Mesenchymal stem cell (in vitro differentiated cells and primary cell): ENCODE measurements around the gene PCDH15.
A peak's percentile ranks its signal among the peaks of the same experiment; 100 is the strongest.

ENCODE experiments used
- DNase-seq: peaks from one replicate; pipeline ENCODE4 v3.0.0-alpha.2; 2013
- H2AFZ ChIP-seq: one replicate; pipeline ENCODE4 v1.6.1; 2013; ENCODE audit warnings: low read depth, mild to moderate bottlenecking, control low read depth, inconsistent platforms, low read length, moderate library complexity
- H2AK5ac ChIP-seq: 2 replicates; pipeline ENCODE4 v1.6.1; 2013; ENCODE audit warnings: low read length, moderate library complexity, mild to moderate bottlenecking, inconsistent platforms; ENCODE audit not compliant: severe bottlenecking
- H2BK120ac ChIP-seq: one replicate; pipeline ENCODE4 v1.6.1; 2013; ENCODE audit warnings: low read depth, mild to moderate bottlenecking, inconsistent platforms, low read length, moderate library complexity
- H2BK12ac ChIP-seq, 2 experiments: one replicate each; pipeline ENCODE4 v1.6.1; 2013; ENCODE audit warnings: inconsistent platforms in 2 of 2, low read length in 2 of 2, mild to moderate bottlenecking in 2 of 2, moderate library complexity in 2 of 2, control low read depth in 1 of 2
- H2BK15ac ChIP-seq: one replicate; pipeline ENCODE4 v1.6.1; 2013; ENCODE audit warnings: mild to moderate bottlenecking, low read depth, inconsistent platforms; ENCODE audit not compliant: poor library complexity, severe bottlenecking
- H2BK5ac ChIP-seq: 2 replicates; pipeline ENCODE4 v1.6.1; 2013; ENCODE audit warnings: low read depth, mild to moderate bottlenecking, low read length, control low read depth, inconsistent platforms; ENCODE audit not compliant: poor library complexity, severe bottlenecking
- H3K14ac ChIP-seq, 2 experiments: one replicate each; pipeline ENCODE4 v1.6.1; 2013; ENCODE audit warnings: inconsistent platforms in 2 of 2, low read length in 2 of 2, control low read depth in 1 of 2, mild to moderate bottlenecking in 1 of 2, moderate library complexity in 1 of 2
- H3K18ac ChIP-seq, 2 experiments: one replicate each; pipeline ENCODE4 v1.6.1; 2013; ENCODE audit warnings: inconsistent platforms in 2 of 2, low read length in 2 of 2, control low read depth in 1 of 2, low read depth in 1 of 2, mild to moderate bottlenecking in 1 of 2
- H3K23ac ChIP-seq, 2 experiments: one replicate each; pipeline ENCODE4 v1.6.1; 2013; ENCODE audit warnings: inconsistent platforms in 2 of 2, low read length in 2 of 2, mild to moderate bottlenecking in 2 of 2, moderate library complexity in 2 of 2, control low read depth in 1 of 2
- H3K27ac ChIP-seq: 2 replicates; pipeline ENCODE4 v1.5.1; 2013; ENCODE audit warnings: mild to moderate bottlenecking, moderate library complexity, low read length, control low read depth, inconsistent platforms; ENCODE audit not compliant: poor library complexity, severe bottlenecking
- H3K27me3 ChIP-seq, 2 experiments: 2 replicates each; pipeline versions ENCODE4 v1.6.1 to v1.7.0; 2013; ENCODE audit warnings: low read length in 2 of 2, mild to moderate bottlenecking in 2 of 2, moderate library complexity in 2 of 2, control low read depth in 1 of 2, inconsistent platforms in 1 of 2; ENCODE audit not compliant: control insufficient read depth in 1 of 2, insufficient read depth in 1 of 2
- H3K36me3 ChIP-seq, 2 experiments: 2 replicates each; pipeline versions ENCODE4 v1.6.1 to v1.7.0; 2013; ENCODE audit warnings: low read length in 2 of 2, control low read depth in 1 of 2, inconsistent platforms in 1 of 2, low read depth in 1 of 2, mild to moderate bottlenecking in 1 of 2; ENCODE audit not compliant: insufficient read depth in 2 of 2, control insufficient read depth in 1 of 2
- H3K4ac ChIP-seq, 2 experiments: one replicate each; pipeline ENCODE4 v1.6.1; 2013; ENCODE audit warnings: inconsistent platforms in 2 of 2, low read length in 2 of 2, mild to moderate bottlenecking in 2 of 2, moderate library complexity in 2 of 2, control low read depth in 1 of 2, low read depth in 1 of 2
- H3K4me1 ChIP-seq: 2 replicates; pipeline ENCODE4 v1.6.1; 2013; ENCODE audit warnings: low read depth, low read length, control low read depth; ENCODE audit not compliant: control insufficient read depth, insufficient read depth
- H3K4me2 ChIP-seq: 2 replicates; pipeline ENCODE4 v1.6.1; 2013; ENCODE audit warnings: low read length, mild to moderate bottlenecking, inconsistent platforms; ENCODE audit not compliant: poor library complexity, severe bottlenecking
- H3K4me3 ChIP-seq, 2 experiments: 2 replicates each; pipeline versions ENCODE4 v1.5.1 to v1.7.0; 2013; ENCODE audit warnings: low read length in 2 of 2, mild to moderate bottlenecking in 2 of 2, control low read depth in 1 of 2, low read depth in 1 of 2; ENCODE audit not compliant: insufficient read depth in 1 of 2
- H3K79me1 ChIP-seq: replicated peaks from 2 replicates; pipeline ENCODE4 v1.6.1; 2013; ENCODE audit warnings: mild to moderate bottlenecking, control low read depth, low read length, inconsistent platforms; ENCODE audit not compliant: poor library complexity, severe bottlenecking
- H3K9ac ChIP-seq: 2 replicates; pipeline ENCODE4 v1.7.0; 2013; ENCODE audit warnings: mild to moderate bottlenecking, low read length, moderate library complexity
- H3K9me3 ChIP-seq: 2 replicates; pipeline ENCODE4 v1.7.0; 2013; ENCODE audit warnings: mild to moderate bottlenecking, low read length; ENCODE audit not compliant: control insufficient read depth
- H4K8ac ChIP-seq: one replicate; pipeline ENCODE4 v1.6.1; 2013; ENCODE audit warnings: inconsistent platforms, mild to moderate bottlenecking, low read length, moderate library complexity
- H4K91ac ChIP-seq: one replicate; pipeline ENCODE4 v1.6.1; 2013; ENCODE audit warnings: mild to moderate bottlenecking, low read length, inconsistent platforms
- WGBS: methylation state at CpG from one replicate; pipeline ENCODE4 v1.1.7; 2013; ENCODE audit warnings: mixed read lengths; 5-methylcytosine and 5-hydroxymethylcytosine counted together

PCDH15 gene

GRCh38 chr10:53841483-53842145, 959.4 kb downstream of the PCDH15 start:
- Histone ChIP-seq H4K8ac (no peak overlapping the region), H3K23ac (no peak overlapping the region), H3K9me3 (no peaks in the 10 kb centered on the region), H2BK12ac (no peak overlapping the region), H3K4me1 (no peaks in the 10 kb centered on the region), H2BK5ac (no peak overlapping the region), H4K91ac (no peak overlapping the region), H2BK120ac (no peak overlapping the region), H3K4me2 (no peak overlapping the region), H2AK5ac (no peak overlapping the region), H3K18ac (no peak overlapping the region), H2BK15ac (no peak overlapping the region), H3K4me3 (no peak overlapping the region), H3K4ac (no peak overlapping the region), H2AFZ (no peak overlapping the region), H3K27ac (no peak overlapping the region), H3K79me1 (no peaks in the 10 kb centered on the region), H3K27me3 (no peaks in the 10 kb centered on the region), H3K36me3 (no peaks in the 10 kb centered on the region), H3K9ac (no peak overlapping the region), H3K14ac (no peak overlapping the region)
- 81% methylated on average over 7 of the region's 9 CpGs for WGBS
- no peak for DNase-seq

GRCh38 chr10:53840653-53841052, 960.4 kb downstream of the PCDH15 start:
- no peak overlapping the region for H4K8ac ChIP-seq
- H3K79me1 ChIP-seq = no peaks in the 10 kb centered on the region
- no peak overlapping the region for H3K4me2 ChIP-seq
- no peak overlapping the region for H3K9ac ChIP-seq
- H3K23ac ChIP-seq = no peak overlapping the region
- H2BK120ac ChIP-seq = no peak overlapping the region
- H2BK15ac ChIP-seq = no peak overlapping the region
- H3K4ac ChIP-seq = no peak overlapping the region
- H2AK5ac ChIP-seq = no peak overlapping the region
- no peak overlapping the region for H3K4me3 ChIP-seq
- no peak overlapping the region for H2BK5ac ChIP-seq
- H2BK12ac ChIP-seq = no peak overlapping the region
- H3K14ac ChIP-seq = no peak overlapping the region
- no peak overlapping the region for H4K91ac ChIP-seq
- H2AFZ ChIP-seq = no peak overlapping the region
- no peaks in the 10 kb centered on the region for H3K9me3 ChIP-seq
- WGBS = 0% methylated on average over 1 of the region's 4 CpGs
- H3K27me3 ChIP-seq = no peaks in the 10 kb centered on the region
- no peaks in the 10 kb centered on the region for H3K4me1 ChIP-seq
- H3K27ac ChIP-seq = no peak overlapping the region
- no peak for DNase-seq
- H3K18ac ChIP-seq = no peak overlapping the region
- no peaks in the 10 kb centered on the region for H3K36me3 ChIP-seq

DNA sequence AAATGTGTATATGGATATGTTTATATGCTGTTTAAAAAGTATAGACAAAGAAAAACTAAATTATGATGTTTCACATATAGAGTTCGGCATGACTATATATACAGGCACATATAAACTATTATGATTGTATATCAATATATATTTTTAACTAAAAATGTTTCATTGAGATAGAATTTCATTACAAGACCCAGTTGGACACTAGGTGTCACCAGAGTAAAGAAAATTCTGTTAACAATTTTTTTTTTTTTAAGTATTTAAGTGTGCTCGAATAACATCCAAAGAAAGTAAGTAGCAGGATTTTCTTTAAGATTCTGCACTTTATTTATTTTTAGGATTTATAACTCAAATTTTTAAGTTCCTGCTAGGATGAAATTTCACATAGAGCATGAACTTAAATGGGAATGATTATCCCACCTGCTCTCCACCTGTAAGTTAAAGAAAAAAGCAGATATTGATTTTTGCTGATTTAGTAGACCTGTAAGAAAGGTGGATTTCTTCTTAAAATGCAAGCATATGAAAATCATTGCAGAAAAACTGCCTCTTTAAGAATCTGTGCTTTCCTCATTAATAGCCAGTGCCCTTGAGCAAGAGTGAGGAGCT, 961.5 kb downstream of the PCDH15 start:
- DNase-seq = peak; percentile 51
- H3K79me1 ChIP-seq = no peaks in the 10 kb centered on the region
- no peak overlapping the region for H2BK12ac ChIP-seq
- H2BK120ac ChIP-seq = no peak overlapping the region
- H2BK15ac ChIP-seq = no peak overlapping the region
- no peaks in the 10 kb centered on the region for H3K9me3 ChIP-seq
- H2BK5ac ChIP-seq = no peak overlapping the region
- H3K36me3 ChIP-seq = no peaks in the 10 kb centered on the region
- H4K91ac ChIP-seq = no peak overlapping the region
- H3K14ac ChIP-seq = no peak overlapping the region
- no peak overlapping the region for H4K8ac ChIP-seq
- H3K27ac ChIP-seq = no peak overlapping the region
- no peak overlapping the region for H2AK5ac ChIP-seq
- H3K4me2 ChIP-seq = no peak overlapping the region
- H3K4ac ChIP-seq = no peak overlapping the region
- H3K9ac ChIP-seq = no peak overlapping the region
- no peak overlapping the region for H3K23ac ChIP-seq
- H2AFZ ChIP-seq = no peak overlapping the region
- no peaks in the 10 kb centered on the region for H3K4me1 ChIP-seq
- WGBS = no CpG with 5 or more reads among the region's 2 CpGs
- H3K4me3 ChIP-seq = no peak overlapping the region
- no peak overlapping the region for H3K18ac ChIP-seq
- no peaks in the 10 kb centered on the region for H3K27me3 ChIP-seq

- Histone ChIP-seq H2BK120ac (no peak overlapping the region), H3K14ac (no peak overlapping the region), H3K9me3 (no peaks in the 10 kb centered on the region), H2BK15ac (no peak overlapping the region), H2AFZ (no peak overlapping the region), H2BK5ac (no peak overlapping the region), H4K8ac (no peak overlapping the region), H3K27ac (no peak overlapping the region), H3K4me2 (no peak overlapping the region), H3K4ac (no peak overlapping the region), H3K18ac (no peak overlapping the region), H3K79me1 (no peaks in the 10 kb centered on the region), H2BK12ac (no peak overlapping the region), H4K91ac (no peak overlapping the region), H3K23ac (no peak overlapping the region), H3K36me3 (no peaks in the 10 kb centered on the region), H3K4me1 (no peaks in the 10 kb centered on the region), H3K9ac (no peak overlapping the region), H3K4me3 (no peak overlapping the region), H2AK5ac (no peak overlapping the region), H3K27me3 (no peaks in the 10 kb centered on the region)
- WGBS = no CpG with 5 or more reads among the region's 1 CpG
- DNase-seq = peak; percentile 30
Measured at GRCh38 chr10:53836638-53837037, 964.4 kb downstream of the PCDH15 start.
